ENCODE data around the gene CD276.
"Not testable (repeated sequence)": the region's sequence is repeated elsewhere in the genome, so short reads cannot be mapped to it uniquely, and the experiment has no call there.

CD276 gene

DNA sequence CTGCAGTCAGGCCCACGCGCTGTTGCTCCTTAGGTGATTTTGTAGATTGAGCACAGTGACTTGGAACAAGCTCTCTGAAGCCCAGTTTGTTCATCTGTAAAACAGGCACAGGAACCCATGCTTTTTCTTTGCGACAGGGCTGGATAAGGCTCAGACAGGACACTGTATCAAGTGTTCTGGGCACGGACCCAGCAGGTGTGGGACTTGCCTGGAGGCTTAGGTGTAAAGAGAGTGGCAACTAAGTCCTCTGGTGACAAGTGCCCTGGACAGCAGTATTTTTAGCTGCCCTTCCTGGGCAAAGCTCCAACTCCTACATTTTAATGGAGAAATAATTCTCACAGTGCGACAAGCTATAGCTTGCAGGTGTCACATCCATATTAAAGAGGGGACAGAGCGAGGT, 32.2 kb downstream of the CD276 start:
- Mint-ChIP-seq H3K36me3 (no peaks in the 10 kb centered on the region), H3K27me3 (peaks cover 2% of the 10 kb centered on the region), H3K27ac (no peak overlapping the region), H3K4me3 (no peak overlapping the region), H3K9me3 (no peaks in the 10 kb centered on the region), H3K4me1 (no peaks in the 10 kb centered on the region)

- H3K27me3 Mint-ChIP-seq = peaks cover 7% of the 10 kb centered on the region
- no peak overlapping the region for H3K27ac Mint-ChIP-seq
- H3K9me3 Mint-ChIP-seq = no peaks in the 10 kb centered on the region
- H3K4me3 Mint-ChIP-seq = no peak overlapping the region
- no peaks in the 10 kb centered on the region for H3K4me1 Mint-ChIP-seq
- no peaks in the 10 kb centered on the region for H3K36me3 Mint-ChIP-seq
Measured at GRCh38 chr15:73717206-73717605, 33.0 kb downstream of the CD276 start.

GRCh38 chr15:73717802-73718201, 33.6 kb downstream of the CD276 start:
- no peaks in the 10 kb centered on the region for H3K4me1 Mint-ChIP-seq
- no peaks in the 10 kb centered on the region for H3K9me3 Mint-ChIP-seq
- H3K36me3 Mint-ChIP-seq = no peaks in the 10 kb centered on the region
- H3K4me3 Mint-ChIP-seq = no peak overlapping the region
- H3K27ac Mint-ChIP-seq = no peak overlapping the region
- peaks cover 9% of the 10 kb centered on the region for H3K27me3 Mint-ChIP-seq

- peaks cover 11% of the 10 kb centered on the region for H3K27me3 Mint-ChIP-seq
- H3K9me3 Mint-ChIP-seq = no peaks in the 10 kb centered on the region
- no peaks in the 10 kb centered on the region for H3K36me3 Mint-ChIP-seq
- no peak overlapping the region for H3K27ac Mint-ChIP-seq
- H3K4me1 Mint-ChIP-seq = no peaks in the 10 kb centered on the region
- H3K4me3 Mint-ChIP-seq = no peak overlapping the region
Measured at GRCh38 chr15:73718694-73719093, 34.5 kb downstream of the CD276 start.

- H3K36me3 Mint-ChIP-seq = no peaks in the 10 kb centered on the region
- H3K4me3 Mint-ChIP-seq = no peak overlapping the region
- no peaks in the 10 kb centered on the region for H3K9me3 Mint-ChIP-seq
- peaks cover 14% of the 10 kb centered on the region for H3K27me3 Mint-ChIP-seq
- H3K27ac Mint-ChIP-seq = no peak overlapping the region
- H3K4me1 Mint-ChIP-seq = no peaks in the 10 kb centered on the region
Measured at GRCh38 chr15:73722425-73722824, 38.2 kb downstream of the CD276 start.

DNA sequence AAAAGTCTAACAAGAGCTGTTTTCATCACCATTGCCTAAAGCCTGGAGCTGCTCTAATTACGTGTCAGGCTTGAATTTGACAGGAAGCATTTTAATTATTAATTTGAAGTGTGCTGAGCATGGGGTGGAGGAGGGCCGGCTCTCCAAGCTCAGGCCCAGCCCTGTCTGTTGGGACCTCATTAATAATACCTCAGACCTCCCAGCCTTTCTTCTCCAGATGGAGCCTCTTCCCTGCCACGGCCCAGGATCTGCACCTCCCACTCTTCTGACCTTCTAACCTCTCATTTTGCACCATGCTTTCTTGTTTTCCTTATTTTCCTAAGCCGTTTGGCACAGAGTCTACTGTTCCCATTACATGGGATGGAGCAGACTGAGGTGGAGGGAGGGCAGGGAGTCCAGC, 39.0 kb downstream of the CD276 start:
- Mint-ChIP-seq H3K27ac (no peak overlapping the region), H3K9me3 (no peaks in the 10 kb centered on the region), H3K36me3 (no peaks in the 10 kb centered on the region), H3K4me1 (no peaks in the 10 kb centered on the region), H3K4me3 (no peak overlapping the region), H3K27me3 (peaks cover 14% of the 10 kb centered on the region)

DNA sequence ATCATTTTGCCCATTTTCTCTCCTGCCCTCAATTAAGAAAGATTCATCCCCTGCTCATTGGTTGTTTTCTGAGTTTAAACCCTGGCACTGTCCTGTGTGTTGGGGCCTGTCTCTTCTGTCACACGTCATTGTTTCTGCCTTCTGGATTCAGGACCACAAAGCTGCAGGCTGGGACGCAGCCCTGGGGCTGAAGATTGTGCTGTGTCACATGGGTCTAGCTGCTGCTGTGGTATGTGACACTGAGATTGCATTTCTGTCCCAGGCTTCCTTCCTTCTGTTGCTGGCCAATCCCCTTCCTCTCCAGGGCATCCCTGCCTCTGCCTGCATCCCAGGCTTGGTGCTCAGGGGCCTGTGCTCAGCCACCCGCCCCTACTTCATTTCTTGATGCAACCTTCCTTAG, 40.0 kb downstream of the CD276 start:
- Mint-ChIP-seq H3K4me3 (no peak overlapping the region), H3K27ac (no peak overlapping the region), H3K36me3 (no peaks in the 10 kb centered on the region), H3K4me1 (no peaks in the 10 kb centered on the region), H3K27me3 (peaks cover 14% of the 10 kb centered on the region), H3K9me3 (no peaks in the 10 kb centered on the region)

- Mint-ChIP-seq H3K36me3 (no peaks in the 10 kb centered on the region), H3K27me3 (peaks cover 5% of the 10 kb centered on the region), H3K9me3 (no peaks in the 10 kb centered on the region), H3K27ac (no peak overlapping the region), H3K4me3 (no peak overlapping the region), H3K4me1 (no peaks in the 10 kb centered on the region)
Measured at GRCh38 chr15:73727330-73727976, 43.3 kb downstream of the CD276 start.

- not testable (repeated sequence) for H3K4me3 Mint-ChIP-seq, H3K4me1 Mint-ChIP-seq, H3K27me3 Mint-ChIP-seq, H3K9me3 Mint-ChIP-seq, H3K36me3 Mint-ChIP-seq, H3K27ac Mint-ChIP-seq
Measured at GRCh38 chr15:73732051-73732450, 47.9 kb downstream of the CD276 start.

- H3K27me3 Mint-ChIP-seq = peaks cover 5% of the 10 kb centered on the region
- no peaks in the 10 kb centered on the region for H3K9me3 Mint-ChIP-seq
- H3K4me1 Mint-ChIP-seq = no peaks in the 10 kb centered on the region
Measured at GRCh38 chr15:73732930-73733329, 48.7 kb downstream of the CD276 start.

DNA sequence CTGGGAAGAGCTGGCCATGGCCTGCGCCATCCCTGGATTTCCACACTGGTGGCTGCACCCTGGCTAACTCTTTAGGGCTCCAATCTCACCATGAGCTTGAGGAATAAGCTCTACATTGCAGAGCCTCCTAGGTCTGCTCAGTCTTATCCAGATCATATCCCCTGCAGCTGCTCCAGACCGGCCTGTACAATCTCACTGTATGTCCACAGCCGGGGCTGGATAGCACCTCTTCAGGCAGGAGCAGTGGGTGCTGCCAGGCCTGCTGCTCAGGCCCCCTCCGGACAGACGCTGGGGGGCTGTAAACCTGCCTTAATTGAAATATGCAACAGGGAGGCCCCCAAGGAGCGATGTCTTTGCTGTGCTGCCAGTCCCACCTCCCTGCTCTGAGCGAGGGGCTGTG, 53.4 kb downstream of the CD276 start:
- Mint-ChIP-seq H3K27me3 (peaks cover 5% of the 10 kb centered on the region), H3K27ac (no peak overlapping the region), H3K36me3 (no peaks in the 10 kb centered on the region), H3K4me3 (no peak overlapping the region), H3K4me1 (no peaks in the 10 kb centered on the region), H3K9me3 (no peaks in the 10 kb centered on the region)

More at GRCh38 chr15:73732930-73733329, 48.7 kb downstream of the CD276 start:
- H3K36me3 Mint-ChIP-seq = no peaks in the 10 kb centered on the region
- no peak overlapping the region for H3K4me3 Mint-ChIP-seq
- no peak overlapping the region for H3K27ac Mint-ChIP-seq

GRCh38 chr15:73740152-73741048, 56.2 kb downstream of the CD276 start:
- Mint-ChIP-seq H3K9me3 (no peaks in the 10 kb centered on the region), H3K27me3 (peaks cover 3% of the 10 kb centered on the region), H3K36me3 (no peaks in the 10 kb centered on the region), H3K27ac (no peak overlapping the region), H3K4me1 (no peaks in the 10 kb centered on the region), H3K4me3 (no peak overlapping the region)

- H3K27ac Mint-ChIP-seq = no peak overlapping the region
- peaks cover 5% of the 10 kb centered on the region for H3K27me3 Mint-ChIP-seq
- no peaks in the 10 kb centered on the region for H3K36me3 Mint-ChIP-seq
- no peaks in the 10 kb centered on the region for H3K9me3 Mint-ChIP-seq
- H3K4me1 Mint-ChIP-seq = no peaks in the 10 kb centered on the region
- H3K4me3 Mint-ChIP-seq = no peak overlapping the region
Measured at GRCh38 chr15:73741321-73741836, 57.2 kb downstream of the CD276 start.

GRCh38 chr15:73744293-73744692, 60.1 kb downstream of the CD276 start:
- Mint-ChIP-seq H3K27ac (no peak overlapping the region), H3K4me3 (no peak overlapping the region)

GRCh38 chr15:73745073-73745472, 60.9 kb downstream of the CD276 start:
- Mint-ChIP-seq H3K4me1 (no peaks in the 10 kb centered on the region), H3K36me3 (no peaks in the 10 kb centered on the region), H3K9me3 (no peaks in the 10 kb centered on the region), H3K4me3 (no peak overlapping the region), H3K27me3 (peaks cover 7% of the 10 kb centered on the region), H3K27ac (no peak overlapping the region)

More at GRCh38 chr15:73744293-73744692, 60.1 kb downstream of the CD276 start:
- peaks cover 5% of the 10 kb centered on the region for H3K27me3 Mint-ChIP-seq
- no peaks in the 10 kb centered on the region for H3K9me3 Mint-ChIP-seq
- no peaks in the 10 kb centered on the region for H3K4me1 Mint-ChIP-seq
- H3K36me3 Mint-ChIP-seq = no peaks in the 10 kb centered on the region

DNA sequence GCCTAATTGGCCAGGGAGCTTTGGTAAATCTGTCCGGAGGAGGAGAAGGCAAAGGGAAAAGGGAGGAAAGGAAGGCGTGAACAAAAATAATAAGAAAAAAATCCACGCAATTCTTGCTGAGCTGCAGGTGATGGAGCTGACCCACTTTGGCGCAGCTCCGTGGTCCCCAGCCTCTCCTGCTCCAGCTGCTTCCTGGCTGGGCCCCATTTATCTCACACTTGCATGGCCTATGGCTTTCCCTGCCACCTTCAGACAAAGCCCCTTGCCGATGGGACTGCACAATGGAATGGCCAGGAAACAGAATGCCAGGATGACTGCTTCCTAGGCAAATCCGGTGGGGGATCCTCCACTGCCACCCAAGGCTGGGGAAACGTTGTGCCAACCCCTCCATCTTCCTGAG, 62.1 kb downstream of the CD276 start:
- no peak overlapping the region for H3K27ac Mint-ChIP-seq
- H3K4me1 Mint-ChIP-seq = no peaks in the 10 kb centered on the region
- no peaks in the 10 kb centered on the region for H3K9me3 Mint-ChIP-seq
- H3K27me3 Mint-ChIP-seq = peaks cover 10% of the 10 kb centered on the region
- H3K4me3 Mint-ChIP-seq = no peak overlapping the region
- H3K36me3 Mint-ChIP-seq = no peaks in the 10 kb centered on the region
